Measurements from ENCODE around the gene XRCC4.

Gene XRCC4

DNA sequence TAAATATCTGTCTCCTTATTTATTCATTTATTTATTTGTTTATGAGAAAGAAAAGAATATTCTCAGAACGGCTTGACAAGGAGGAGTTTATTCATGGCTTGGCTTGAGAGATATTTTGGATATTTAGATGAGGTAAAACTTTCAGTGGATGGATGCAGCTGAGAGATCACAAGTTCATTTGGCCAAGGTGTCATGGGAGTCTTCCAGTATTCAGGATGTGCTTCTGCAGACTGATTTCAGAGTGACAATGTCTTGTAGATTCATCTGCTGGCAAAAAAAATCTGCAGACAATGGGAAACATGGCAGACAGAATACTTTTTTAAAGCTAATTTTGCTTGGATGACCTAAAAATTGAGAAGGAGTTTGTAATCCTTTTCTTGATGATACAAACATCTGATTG lies 38.5 kb downstream of the XRCC4 start:
- H3K9me3 Mint-ChIP-seq, result peaks cover 17% of the 10 kb centered on the region
- no peaks in the 10 kb centered on the region for H3K4me1 Mint-ChIP-seq (ENCODE audit: low read depth)
- H3K36me3 Mint-ChIP-seq (ENCODE audit: low read depth), result peaks cover 37% of the 10 kb centered on the region
- no peak overlapping the region for H3K4me3 Mint-ChIP-seq
- no peaks in the 10 kb centered on the region for H3K27me3 Mint-ChIP-seq (ENCODE audit: low read depth)
- no peak overlapping the region for H3K27ac Mint-ChIP-seq
- no peak for DNase-seq (ENCODE audit: low spot score)

- no peak for DNase-seq (ENCODE audit: low spot score)
- Mint-ChIP-seq H3K9me3 (peaks cover 6% of the 10 kb centered on the region), H3K4me3 (no peak overlapping the region), H3K27me3 (ENCODE audit: low read depth) (no peaks in the 10 kb centered on the region), H3K27ac (no peak overlapping the region), H3K4me1 (ENCODE audit: low read depth) (no peaks in the 10 kb centered on the region), H3K36me3 (ENCODE audit: low read depth) (peaks cover 22% of the 10 kb centered on the region)
Measured at GRCh38 chr5:83118471-83118870, 41.1 kb downstream of the XRCC4 start.

- DNase-seq (ENCODE audit: low spot score), result no peak
- Mint-ChIP-seq H3K36me3 (ENCODE audit: low read depth) (peaks cover 17% of the 10 kb centered on the region), H3K4me3 (no peak overlapping the region), H3K9me3 (peaks cover 6% of the 10 kb centered on the region), H3K27ac (no peak overlapping the region), H3K27me3 (ENCODE audit: low read depth) (no peaks in the 10 kb centered on the region), H3K4me1 (ENCODE audit: low read depth) (no peaks in the 10 kb centered on the region)
Measured at GRCh38 chr5:83118976-83119375, 41.6 kb downstream of the XRCC4 start.

DNA sequence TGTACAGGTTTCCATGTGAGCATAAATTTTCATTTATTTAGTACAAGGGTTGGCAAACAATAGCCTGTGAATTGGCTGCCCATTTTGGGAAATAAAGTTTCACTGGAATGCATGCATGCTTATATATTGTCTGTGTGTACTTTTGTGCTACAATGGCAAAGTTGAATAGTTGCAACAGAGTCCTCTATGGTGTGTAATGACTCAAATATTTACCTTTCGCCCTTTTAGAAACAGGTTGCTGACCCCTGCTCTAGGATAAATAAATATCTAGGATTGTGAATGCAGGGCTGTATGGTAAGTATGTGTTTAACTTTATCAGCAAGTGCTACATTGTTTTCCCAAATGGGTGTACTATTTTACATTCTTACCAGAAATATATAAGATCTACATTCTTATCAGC lies 47.2 kb downstream of the XRCC4 start:
- Mint-ChIP-seq H3K9me3 (peaks cover 15% of the 10 kb centered on the region), H3K4me1 (ENCODE audit: low read depth) (no peaks in the 10 kb centered on the region), H3K27me3 (ENCODE audit: low read depth) (no peaks in the 10 kb centered on the region), H3K36me3 (ENCODE audit: low read depth) (peaks cover 6% of the 10 kb centered on the region), H3K4me3 (no peak overlapping the region), H3K27ac (no peak overlapping the region)
- no peak for DNase-seq (ENCODE audit: low spot score)

GRCh38 chr5:83125560-83125959 lies 48.2 kb downstream of the XRCC4 start:
- H3K9me3 Mint-ChIP-seq, result peaks cover 21% of the 10 kb centered on the region
- DNase-seq (ENCODE audit: low spot score), result no peak
- no peak overlapping the region for H3K27ac Mint-ChIP-seq
- H3K4me1 Mint-ChIP-seq (ENCODE audit: low read depth), result no peaks in the 10 kb centered on the region
- peaks cover 6% of the 10 kb centered on the region for H3K36me3 Mint-ChIP-seq (ENCODE audit: low read depth)
- no peaks in the 10 kb centered on the region for H3K27me3 Mint-ChIP-seq (ENCODE audit: low read depth)
- H3K4me3 Mint-ChIP-seq, result no peak overlapping the region

GRCh38 chr5:83126501-83126900 lies 49.2 kb downstream of the XRCC4 start:
- Mint-ChIP-seq H3K27me3 (ENCODE audit: low read depth) (no peaks in the 10 kb centered on the region), H3K4me3 (no peak overlapping the region), H3K4me1 (ENCODE audit: low read depth) (no peaks in the 10 kb centered on the region)

DNA sequence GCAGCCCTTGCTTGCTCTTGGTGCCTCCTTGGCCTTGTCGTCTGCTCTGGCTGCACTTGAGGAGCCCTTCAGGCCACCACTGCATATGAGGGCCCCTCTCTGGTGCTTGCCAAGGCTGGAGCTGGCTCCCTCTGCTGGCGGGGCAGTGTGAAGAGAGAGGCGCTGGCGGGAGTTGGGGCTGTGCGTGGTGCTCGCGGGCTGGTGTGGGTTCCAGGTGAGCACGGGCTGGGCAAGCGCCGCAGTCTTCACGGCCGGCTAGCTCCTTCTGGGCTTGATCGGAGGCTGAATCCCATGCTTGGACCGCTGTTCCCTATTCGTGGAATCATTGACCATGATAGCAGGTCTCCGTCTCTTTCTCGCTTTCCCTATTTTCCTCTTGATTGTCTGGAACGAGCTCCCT lies 56.5 kb downstream of the XRCC4 start:
- no peak for DNase-seq (ENCODE audit: low spot score)
- Mint-ChIP-seq H3K27ac (no peak overlapping the region), H3K4me1 (ENCODE audit: low read depth) (no peaks in the 10 kb centered on the region), H3K9me3 (peaks cover 21% of the 10 kb centered on the region), H3K36me3 (ENCODE audit: low read depth) (peaks cover 7% of the 10 kb centered on the region), H3K27me3 (ENCODE audit: low read depth) (no peaks in the 10 kb centered on the region), H3K4me3 (no peak overlapping the region)

More at GRCh38 chr5:83126501-83126900, 49.2 kb downstream of the XRCC4 start:
- no peak for DNase-seq (ENCODE audit: low spot score)
- Mint-ChIP-seq H3K9me3 (peaks cover 27% of the 10 kb centered on the region), H3K27ac (no peak overlapping the region), H3K36me3 (ENCODE audit: low read depth) (peaks cover 6% of the 10 kb centered on the region)

GRCh38 chr5:83142526-83142925 lies 65.2 kb downstream of the XRCC4 start:
- H3K27me3 Mint-ChIP-seq (ENCODE audit: low read depth), result no peaks in the 10 kb centered on the region
- peaks cover 1% of the 10 kb centered on the region for H3K36me3 Mint-ChIP-seq (ENCODE audit: low read depth)
- no peak for DNase-seq (ENCODE audit: low spot score)
- H3K9me3 Mint-ChIP-seq, result peaks cover 3% of the 10 kb centered on the region
- no peaks in the 10 kb centered on the region for H3K4me1 Mint-ChIP-seq (ENCODE audit: low read depth)
- H3K4me3 Mint-ChIP-seq, result no peak overlapping the region
- no peak overlapping the region for H3K27ac Mint-ChIP-seq

- peaks cover 1% of the 10 kb centered on the region for H3K36me3 Mint-ChIP-seq (ENCODE audit: low read depth)
- H3K27ac Mint-ChIP-seq, result no peak overlapping the region
- H3K4me1 Mint-ChIP-seq (ENCODE audit: low read depth), result no peaks in the 10 kb centered on the region
- no peak overlapping the region for H3K4me3 Mint-ChIP-seq
- no peak for DNase-seq (ENCODE audit: low spot score)
- H3K27me3 Mint-ChIP-seq (ENCODE audit: low read depth), result no peaks in the 10 kb centered on the region
- H3K9me3 Mint-ChIP-seq, result peaks cover 3% of the 10 kb centered on the region
Measured at GRCh38 chr5:83145241-83145640, 67.9 kb downstream of the XRCC4 start.

- H3K9me3 Mint-ChIP-seq, result peaks cover 3% of the 10 kb centered on the region
- no peaks in the 10 kb centered on the region for H3K27me3 Mint-ChIP-seq (ENCODE audit: low read depth)
- DNase-seq (ENCODE audit: low spot score), result no peak
- no peaks in the 10 kb centered on the region for H3K4me1 Mint-ChIP-seq (ENCODE audit: low read depth)
- no peak overlapping the region for H3K27ac Mint-ChIP-seq
- H3K4me3 Mint-ChIP-seq, result no peak overlapping the region
- H3K36me3 Mint-ChIP-seq (ENCODE audit: low read depth), result peaks cover 1% of the 10 kb centered on the region
Measured at GRCh38 chr5:83145882-83146331, 68.6 kb downstream of the XRCC4 start.

GRCh38 chr5:83146441-83146840 lies 69.1 kb downstream of the XRCC4 start:
- no peak for DNase-seq (ENCODE audit: low spot score)
- no peak overlapping the region for H3K4me3 Mint-ChIP-seq
- peaks cover 3% of the 10 kb centered on the region for H3K9me3 Mint-ChIP-seq
- no peak overlapping the region for H3K27ac Mint-ChIP-seq
- no peaks in the 10 kb centered on the region for H3K4me1 Mint-ChIP-seq (ENCODE audit: low read depth)
- peaks cover 1% of the 10 kb centered on the region for H3K36me3 Mint-ChIP-seq (ENCODE audit: low read depth)
- H3K27me3 Mint-ChIP-seq (ENCODE audit: low read depth), result no peaks in the 10 kb centered on the region

GRCh38 chr5:83147593-83147992 lies 70.2 kb downstream of the XRCC4 start:
- H3K4me3 Mint-ChIP-seq, result no peak overlapping the region
- H3K27ac Mint-ChIP-seq, result no peak overlapping the region
- no peaks in the 10 kb centered on the region for H3K27me3 Mint-ChIP-seq (ENCODE audit: low read depth)
- H3K9me3 Mint-ChIP-seq, result peaks cover 3% of the 10 kb centered on the region
- no peak for DNase-seq (ENCODE audit: low spot score)
- no peaks in the 10 kb centered on the region for H3K36me3 Mint-ChIP-seq (ENCODE audit: low read depth)
- H3K4me1 Mint-ChIP-seq (ENCODE audit: low read depth), result no peaks in the 10 kb centered on the region

DNA sequence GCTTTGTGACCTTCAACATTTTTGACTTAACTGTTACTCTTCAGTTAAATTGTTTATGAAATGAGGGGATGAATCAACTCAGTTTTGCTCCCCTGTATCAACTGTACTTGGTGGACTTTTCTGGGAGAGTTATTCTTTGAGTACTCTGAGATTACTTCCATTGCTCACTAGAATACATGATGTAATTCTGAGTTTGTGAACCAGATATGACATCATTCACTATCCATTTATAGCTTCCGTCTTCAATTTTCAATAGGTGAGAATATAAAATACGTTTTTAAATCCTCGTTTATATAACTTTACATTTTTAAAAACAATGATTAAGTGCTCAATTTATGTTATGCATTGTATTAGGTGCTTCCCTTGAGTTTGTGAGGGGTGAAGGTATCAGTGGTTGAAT lies 71.0 kb downstream of the XRCC4 start:
- H3K36me3 Mint-ChIP-seq (ENCODE audit: low read depth), result no peaks in the 10 kb centered on the region
- no peak overlapping the region for H3K27ac Mint-ChIP-seq
- no peaks in the 10 kb centered on the region for H3K27me3 Mint-ChIP-seq (ENCODE audit: low read depth)
- H3K4me1 Mint-ChIP-seq (ENCODE audit: low read depth), result peaks cover 3% of the 10 kb centered on the region
- peaks cover 3% of the 10 kb centered on the region for H3K9me3 Mint-ChIP-seq
- DNase-seq (ENCODE audit: low spot score), result no peak
- H3K4me3 Mint-ChIP-seq, result no peak overlapping the region

- H3K36me3 Mint-ChIP-seq (ENCODE audit: low read depth), result no peaks in the 10 kb centered on the region
- DNase-seq (ENCODE audit: low spot score), result no peak
- H3K27ac Mint-ChIP-seq, result no peak overlapping the region
- H3K4me3 Mint-ChIP-seq, result no peak overlapping the region
- no peaks in the 10 kb centered on the region for H3K9me3 Mint-ChIP-seq
- no peaks in the 10 kb centered on the region for H3K27me3 Mint-ChIP-seq (ENCODE audit: low read depth)
- H3K4me1 Mint-ChIP-seq (ENCODE audit: low read depth), result peaks cover 3% of the 10 kb centered on the region
Measured at GRCh38 chr5:83149671-83150070, 72.3 kb downstream of the XRCC4 start.

GRCh38 chr5:83151821-83152220 lies 74.5 kb downstream of the XRCC4 start:
- H3K27ac Mint-ChIP-seq, result no peak overlapping the region
- H3K4me3 Mint-ChIP-seq, result no peak overlapping the region
- no peaks in the 10 kb centered on the region for H3K36me3 Mint-ChIP-seq (ENCODE audit: low read depth)
- no peak for DNase-seq (ENCODE audit: low spot score)
- peaks cover 3% of the 10 kb centered on the region for H3K4me1 Mint-ChIP-seq (ENCODE audit: low read depth)
- H3K27me3 Mint-ChIP-seq (ENCODE audit: low read depth), result no peaks in the 10 kb centered on the region
- no peaks in the 10 kb centered on the region for H3K9me3 Mint-ChIP-seq

Data from T-helper 2 cell treated with Interferon-gamma antibody and Interleukin-4, amounts not matched to agents 5 μg/mL and 100 μg/mL, for 36 hours (primary cell).